GM23338 (cell line): ENCODE data around the gene LCE5A. TPM values are rescaled to one million over a fixed set of nuclear protein-coding genes. Genes with fewer than 3 reads are reported as not detected.

ENCODE experiments used
- ATAC-seq: fragments of 200-7000 bp; cut with Tn5 transposase; 3 replicates; pipeline ENCODE4 v1.9.1; 2020
- DNase-seq: peaks from one replicate; pipeline ENCODE4 v3.0.0-alpha.2; 2015; ENCODE audit warnings: low spot score
- H2AFZ ChIP-seq: fragments of 200-600 bp; sonication (generic); 2 replicates; pipeline ENCODE4 v1.8.0; 2016; ENCODE audit warnings: antibody characterized with exemption, mild to moderate bottlenecking, moderate library complexity
- H3F3A ChIP-seq: fragments of 200-600 bp; sonication (generic); replicated peaks from 2 replicates; pipeline ENCODE4 v1.8.0; 2017; ENCODE audit warnings: antibody characterized with exemption, mixed run types, low read depth
- H3K27ac ChIP-seq: fragments of 200-600 bp; sonication (generic); 2 replicates; pipeline ENCODE4 v1.6.1; 2016; ENCODE audit warnings: low read depth
- H3K27me3 ChIP-seq: fragments of 200-600 bp; sonication (generic); 2 replicates; pipeline ENCODE4 v1.8.0; 2016; ENCODE audit warnings: mild to moderate bottlenecking, mixed run types, moderate library complexity; ENCODE audit not compliant: insufficient read depth
- H3K36me3 ChIP-seq: fragments of 200-600 bp; sonication (generic); 2 replicates; pipeline ENCODE4 v1.8.0; 2016; ENCODE audit warnings: mild to moderate bottlenecking; ENCODE audit not compliant: insufficient read depth
- H3K4me1 ChIP-seq: fragments of 200-600 bp; sonication (generic); 2 replicates; pipeline ENCODE4 v1.8.0; 2016; ENCODE audit warnings: mild to moderate bottlenecking, moderate library complexity; ENCODE audit not compliant: insufficient read depth
- H3K4me2 ChIP-seq: fragments of 200-600 bp; sonication (generic); 2 replicates; pipeline ENCODE4 v1.7.1; 2017; ENCODE audit warnings: mixed run types
- H3K4me3 ChIP-seq: fragments of 200-600 bp; sonication (generic); 2 replicates; pipeline ENCODE4 v1.6.1; 2016; ENCODE audit warnings: mixed run types
- H3K79me2 ChIP-seq: fragments of 200-600 bp; sonication (generic); replicated peaks from 2 replicates; pipeline ENCODE4 v1.8.0; 2017; ENCODE audit warnings: mild to moderate bottlenecking; ENCODE audit not compliant: insufficient read depth
- H3K9me2 ChIP-seq: fragments of 200-600 bp; sonication (generic); 2 replicates; pipeline ENCODE4 v1.8.0; 2017; ENCODE audit not compliant: insufficient read depth
- H4K20me1 ChIP-seq: fragments of 200-600 bp; sonication (generic); replicated peaks from 2 replicates; pipeline ENCODE4 v1.8.0; 2017; ENCODE audit warnings: mild to moderate bottlenecking; ENCODE audit not compliant: insufficient read depth
- H3K27ac Mint-ChIP-seq: 2 replicates; pipeline ENCODE4 v1.8.0; 2020; ENCODE audit warnings: inconsistent platforms, mild to moderate bottlenecking, moderate library complexity, mixed read lengths
- H3K27me3 Mint-ChIP-seq: 3 replicates; pipeline ENCODE4 v1.8.0; 2022; ENCODE audit warnings: low read depth, mild to moderate bottlenecking, moderate library complexity, mixed read lengths, inconsistent platforms; ENCODE audit not compliant: insufficient read depth, poor library complexity
- H3K36me3 Mint-ChIP-seq: 3 replicates; pipeline ENCODE4 v1.8.0; 2021; ENCODE audit warnings: low read depth, mild to moderate bottlenecking, inconsistent platforms, moderate library complexity, mixed read lengths
- H3K4me1 Mint-ChIP-seq: 3 replicates; pipeline ENCODE4 v1.8.0; 2020; ENCODE audit warnings: mild to moderate bottlenecking, inconsistent platforms, mixed read lengths
- H3K4me3 Mint-ChIP-seq: 3 replicates; pipeline ENCODE4 v1.8.0; 2021; ENCODE audit warnings: moderate library complexity, mild to moderate bottlenecking, inconsistent platforms, mixed read lengths
- H3K9me3 Mint-ChIP-seq: 3 replicates; pipeline ENCODE4 v1.8.0; 2020; ENCODE audit warnings: moderate library complexity, mild to moderate bottlenecking, inconsistent platforms, mixed read lengths
- CREB1 ChIP-seq: fragments of 250-450 bp; sonication (Bioruptor Pico); IDR thresholded peaks from 2 replicates; pipeline ENCODE4 v1.5.0; 2020; ENCODE audit warnings: low read depth, mild to moderate bottlenecking, moderate library complexity
- CTCF ChIP-seq, 2 experiments: fragments of 200-600 bp in 1 of 2; sonication (generic) in 1 of 2; conservative IDR thresholded peaks; 2 replicates each; pipeline versions ENCODE4 v1.5.1 to v1.6.1; 2016 to 2017; ENCODE audit warnings: antibody characterized with exemption in 2 of 2, low read depth in 2 of 2, mild to moderate bottlenecking in 2 of 2, moderate library complexity in 1 of 2
- EZH2phosphoT487 ChIP-seq: fragments of 200-600 bp; sonication (generic); IDR thresholded peaks from one replicate; pipeline ENCODE4 v1.8.1; 2018; ENCODE audit warnings: antibody characterized with exemption; ENCODE audit not compliant: unreplicated experiment
- JUNB ChIP-seq: IDR thresholded peaks from one replicate; pipeline ENCODE4 v1.6.1; 2016; ENCODE audit warnings: antibody characterized with exemption; ENCODE audit not compliant: unreplicated experiment
- NANOG ChIP-seq: IDR thresholded peaks from 2 replicates; pipeline ENCODE4 v1.6.1; 2016; ENCODE audit warnings: antibody characterized with exemption, borderline replicate concordance
- POLR2AphosphoS5 ChIP-seq: IDR thresholded peaks from 2 replicates; pipeline ENCODE4 v1.6.1; 2016; ENCODE audit warnings: antibody characterized with exemption, low read depth
- ZNF331 ChIP-seq: fragments of 250-450 bp; sonication (Bioruptor Pico); IDR thresholded peaks from 2 replicates; pipeline ENCODE4 v1.5.0; 2020; ENCODE audit warnings: low read depth, mild to moderate bottlenecking, moderate library complexity
- long read RNA-seq: library from polyadenylated mRNA; unstranded; transcript quantifications from one replicate; pipeline ENCODE4 v2.0.0, GENCODE V29; 2020; ENCODE audit not compliant: unreplicated experiment
- polyA plus RNA-seq: library from polyadenylated mRNA; unstranded; fragments of >200 nt; fragmentation: Nextera tagmentation; extraction: Ambion mirVana; gene quantifications from 2 replicates; pipeline ENCODE4 v1.2.1, GENCODE V29; 2016
- total RNA-seq: library from RNA; depleted of rRNA; stranded (reverse); fragments of >200 nt; shearing (Covaris generic); gene quantifications from 2 replicates; pipeline ENCODE4 v1.2.3, GENCODE V29; 2014; rRNA removed
- TF ChIP-seq, protein P1 (sequence below): IDR thresholded peaks from 2 replicates; pipeline ENCODE4 v1.6.1; 2016; ENCODE audit warnings: antibody characterized with exemption

Gene LCE5A
- not detected in 2 replicates for total RNA-seq
- not detected in 2 replicates for polyA plus RNA-seq
- long read RNA-seq: 0 reads

DNA sequence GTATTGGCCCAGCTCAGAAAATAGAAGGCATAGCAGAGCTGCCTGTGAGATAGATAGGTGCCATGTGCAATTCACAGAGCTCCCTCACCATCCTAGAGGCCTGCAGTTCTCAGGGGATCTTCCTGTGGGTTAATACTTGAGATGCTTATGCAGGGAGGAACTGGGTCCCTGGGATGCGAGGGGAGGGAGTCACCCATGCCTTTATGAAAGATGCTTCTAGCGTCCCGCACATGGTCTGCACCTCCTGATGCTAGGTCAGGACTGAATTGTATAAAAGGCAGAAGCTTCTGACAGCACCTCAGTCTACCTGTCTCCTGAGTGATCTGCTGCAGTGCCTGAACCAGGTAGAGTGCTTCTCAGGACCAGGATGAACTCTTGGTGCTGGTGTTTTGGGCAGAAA, at the start of gene LCE5A:
TSS of gene LCE5A (plus strand) at position 301 of the 400 bp plus-strand sequence. CDS start 732 bp downstream, outside the sequence.
- no peaks in the 10 kb centered on the region for H3K9me2 ChIP-seq
- no peak within 1 kb of the TSS for H3K4me2 ChIP-seq
- no peak for DNase-seq
- no peaks in the 10 kb centered on the region for H3K36me3 ChIP-seq
- Mint-ChIP-seq H3K9me3 (no peaks in the 10 kb centered on the region), H3K36me3 (no peaks in the 10 kb centered on the region), H3K27ac (no peak within 1 kb of the TSS), H3K4me1 (peaks cover 6% of the 10 kb centered on the region; the same call in 2 of the 3 replicates), H3K4me3 (no peak within 1 kb of the TSS), H3K27me3 (peaks cover 14% of the 10 kb centered on the region)
- peaks cover 27% of the 10 kb centered on the region for H3K27me3 ChIP-seq
- H3K27ac ChIP-seq: no peak within 1 kb of the TSS
- no peak for ATAC-seq
- no peaks in the 10 kb centered on the region; the same call in 1 of the 2 replicates for H3K4me1 ChIP-seq
- H3F3A ChIP-seq: no peaks in the 10 kb centered on the region
- H4K20me1 ChIP-seq: no peaks in the 10 kb centered on the region
- no peak within 1 kb of the TSS for H2AFZ ChIP-seq
- no peaks in the 10 kb centered on the region for H3K79me2 ChIP-seq
- TF ChIP-seq CTCF (conservative IDR thresholded peaks at IDR 0.05; ENCODE audit: low read depth in 2 of 2): no peak
- TF ChIP-seq ZNF331 (CRISPR knock-in tag): no peak
- TF ChIP-seq NANOG: no peak
- TF ChIP-seq, protein P1, sequence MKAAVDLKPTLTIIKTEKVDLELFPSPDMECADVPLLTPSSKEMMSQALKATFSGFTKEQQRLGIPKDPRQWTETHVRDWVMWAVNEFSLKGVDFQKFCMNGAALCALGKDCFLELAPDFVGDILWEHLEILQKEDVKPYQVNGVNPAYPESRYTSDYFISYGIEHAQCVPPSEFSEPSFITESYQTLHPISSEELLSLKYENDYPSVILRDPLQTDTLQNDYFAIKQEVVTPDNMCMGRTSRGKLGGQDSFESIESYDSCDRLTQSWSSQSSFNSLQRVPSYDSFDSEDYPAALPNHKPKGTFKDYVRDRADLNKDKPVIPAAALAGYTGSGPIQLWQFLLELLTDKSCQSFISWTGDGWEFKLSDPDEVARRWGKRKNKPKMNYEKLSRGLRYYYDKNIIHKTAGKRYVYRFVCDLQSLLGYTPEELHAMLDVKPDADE: no peak
- TF ChIP-seq EZH2phosphoT487: no peak
- no peak for TF ChIP-seq CREB1 (CRISPR knock-in tag)
- TF ChIP-seq POLR2AphosphoS5: no peak
- no peak within 1 kb of the TSS for H3K4me3 ChIP-seq

GRCh38 chr1:152461544-152461943, 49.1 kb upstream of the LCE5A start:
- no peak overlapping the region for H3K27ac ChIP-seq
- H3K4me1 ChIP-seq: 0 out of 2 replicates have a peak, but pooled peaks cover 3% of the 10 kb centered on the region
- no peak overlapping the region for H3K4me3 ChIP-seq
- peaks cover 5% of the 10 kb centered on the region; the same call in 2 of the 3 replicates for H3K36me3 Mint-ChIP-seq
- no peak overlapping the region for H2AFZ ChIP-seq
- no peaks in the 10 kb centered on the region for H3K27me3 ChIP-seq
- 0 out of 2 replicates have a peak, but pooled peaks cover 2% of the 10 kb centered on the region for H3F3A ChIP-seq
- H3K4me2 ChIP-seq: no peak overlapping the region
- peaks cover 13% of the 10 kb centered on the region; the same call in 2 of the 3 replicates for H3K9me3 Mint-ChIP-seq
- no peak overlapping the region for H3K27ac Mint-ChIP-seq
- H3K4me1 Mint-ChIP-seq: peaks cover 3% of the 10 kb centered on the region; the same call in 2 of the 3 replicates
- peak; percentile 72 for ATAC-seq
- no peaks in the 10 kb centered on the region for H4K20me1 ChIP-seq
- H3K9me2 ChIP-seq: no peaks in the 10 kb centered on the region
- no peak overlapping the region for H3K4me3 Mint-ChIP-seq
- TF ChIP-seq CTCF (conservative IDR thresholded peaks at IDR 0.05; ENCODE audit: low read depth in 2 of 2) (peak; percentile 73 to 74), JUNB (no peak)
- DNase-seq: peak; percentile 84
- no peaks in the 10 kb centered on the region for H3K36me3 ChIP-seq
- H3K27me3 Mint-ChIP-seq: no peaks in the 10 kb centered on the region
- H3K79me2 ChIP-seq: no peaks in the 10 kb centered on the region
